GM10266 (cell line): ENCODE results near the gene KANSL1.
A peak's percentile ranks its signal among the peaks of the same experiment; 100 is the strongest.

ENCODE experiments used
- DNase-seq: peaks from one replicate; pipeline ENCODE4 v3.0.0; 2012; ENCODE audit errors: extremely low spot score
- CTCF ChIP-seq: IDR thresholded peaks from 2 replicates; pipeline ENCODE4 v1.5.1; 2012; ENCODE audit warnings: mild to moderate bottlenecking, low read depth; ENCODE audit not compliant: control insufficient read depth, insufficient read depth; ENCODE audit errors: missing control alignments

KANSL1 gene

GRCh38 chr17:46035112-46035818, 158.0 kb downstream of the KANSL1 start:
- peak; percentile 69 for DNase-seq
- TF ChIP-seq CTCF = no peak

- no peak for TF ChIP-seq CTCF
- DNase-seq = no peak
Observed at GRCh38 chr17:46033392-46033791, 159.8 kb downstream of the KANSL1 start.

GRCh38 chr17:46032909-46033308, 160.3 kb downstream of the KANSL1 start:
- DNase-seq = no peak

GRCh38 chr17:46031920-46032319, 161.3 kb downstream of the KANSL1 start:
- no peak for DNase-seq
- TF ChIP-seq CTCF = no peak

More at GRCh38 chr17:46032909-46033308, 160.3 kb downstream of the KANSL1 start:
- no peak for TF ChIP-seq CTCF

GRCh38 chr17:46031440-46031839, 161.8 kb downstream of the KANSL1 start:
- no peak for TF ChIP-seq CTCF
- DNase-seq = no peak

GRCh38 chr17:46030752-46031151, 162.5 kb downstream of the KANSL1 start:
- TF ChIP-seq CTCF = no peak
- no peak for DNase-seq

- no peak for DNase-seq
- no peak for TF ChIP-seq CTCF
Observed at GRCh38 chr17:46029627-46030026, 163.6 kb downstream of the KANSL1 start.
